WERI-Rb-1 (cell line): ENCODE results near the gene APOBEC4.

ENCODE experiments used
- DNase-seq: peaks from one replicate; pipeline ENCODE4 v3.0.0-alpha.2; 2020
- H3K27ac ChIP-seq: fragments of 250-450 bp; sonication (Bioruptor Pico); 2 replicates; pipeline ENCODE4 v1.5.1; 2020; ENCODE audit warnings: mild to moderate bottlenecking, moderate library complexity
- H3K27me3 ChIP-seq: fragments of 250-450 bp; sonication (Bioruptor Pico); 2 replicates; pipeline ENCODE4 v1.5.1; 2021; ENCODE audit warnings: mild to moderate bottlenecking, low read depth, moderate library complexity; ENCODE audit not compliant: insufficient read depth, severe bottlenecking
- H3K36me3 ChIP-seq: fragments of 250-450 bp; sonication (Bioruptor Pico); 2 replicates; pipeline ENCODE4 v1.5.1; 2020; ENCODE audit warnings: mild to moderate bottlenecking, moderate library complexity
- H3K4me3 ChIP-seq: 2 replicates; pipeline ENCODE4 v1.5.1; 2011; ENCODE audit warnings: low read depth, mild to moderate bottlenecking, control low read depth, low read length
- H3K9me3 ChIP-seq: fragments of 250-450 bp; sonication (Bioruptor Pico); 2 replicates; pipeline ENCODE4 v1.5.1; 2021; ENCODE audit warnings: mild to moderate bottlenecking, moderate library complexity; ENCODE audit not compliant: severe bottlenecking
- CTCF ChIP-seq: IDR thresholded peaks from 2 replicates; pipeline ENCODE4 v1.5.1; 2011; ENCODE audit warnings: low read depth, mild to moderate bottlenecking, control low read depth, inconsistent platforms, low read length

Gene APOBEC4

GRCh38 chr1:183612407-183612806 lies 40.7 kb downstream of the APOBEC4 start:
- DNase-seq: no peak
- no peak for TF ChIP-seq CTCF
- Histone ChIP-seq H3K9me3 (no peaks in the 10 kb centered on the region), H3K27me3 (no peaks in the 10 kb centered on the region), H3K27ac (no peak overlapping the region), H3K4me3 (no peak overlapping the region), H3K36me3 (no peaks in the 10 kb centered on the region)

- Histone ChIP-seq H3K27me3 (no peaks in the 10 kb centered on the region), H3K4me3 (no peak overlapping the region), H3K9me3 (no peaks in the 10 kb centered on the region), H3K27ac (no peak overlapping the region), H3K36me3 (no peaks in the 10 kb centered on the region)
- DNase-seq: no peak
- no peak for TF ChIP-seq CTCF
Measured at GRCh38 chr1:183611021-183611420, 42.1 kb downstream of the APOBEC4 start.

DNA sequence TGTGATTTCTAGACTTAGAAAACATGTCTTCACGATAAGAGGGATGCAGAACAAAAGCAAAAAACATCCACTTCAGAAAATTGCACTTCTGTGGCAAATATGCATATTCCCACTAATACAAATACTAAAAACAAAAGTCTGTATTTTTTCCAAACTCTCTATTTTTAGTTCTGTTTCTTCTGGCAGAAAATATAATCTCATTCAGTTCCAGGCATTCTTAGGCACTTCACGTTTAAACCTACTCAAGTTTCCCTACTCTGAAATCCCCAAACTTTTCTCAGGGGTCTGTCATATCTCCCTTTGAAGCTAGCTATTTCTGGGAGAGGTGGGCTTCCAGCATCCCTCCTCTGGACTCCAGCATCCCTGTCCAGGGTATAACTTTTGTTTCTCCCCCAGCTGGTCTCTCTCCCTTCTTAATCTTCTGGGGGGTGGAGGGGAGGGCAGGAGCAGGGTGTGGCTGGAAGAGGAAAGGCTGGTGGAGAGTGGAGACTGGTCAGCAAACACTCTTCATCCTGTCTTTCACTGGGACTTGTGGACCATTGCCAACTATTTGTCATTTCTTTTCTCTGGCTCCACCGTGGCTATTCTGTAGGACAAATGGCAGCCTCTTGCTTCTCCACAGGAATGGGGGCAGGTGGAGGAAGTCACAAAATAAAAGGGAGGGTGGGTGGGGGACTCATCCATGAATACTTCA lies 43.2 kb downstream of the APOBEC4 start:
- Histone ChIP-seq H3K9me3 (no peaks in the 10 kb centered on the region), H3K27ac (no peak overlapping the region), H3K27me3 (no peaks in the 10 kb centered on the region), H3K4me3 (no peak overlapping the region), H3K36me3 (no peaks in the 10 kb centered on the region)
- no peak for DNase-seq
- TF ChIP-seq CTCF: no peak

GRCh38 chr1:183609313-183609712 lies 43.8 kb downstream of the APOBEC4 start:
- no peaks in the 10 kb centered on the region for H3K27me3 ChIP-seq
- no peak for DNase-seq
- peak; percentile 14; the same call in 1 of the 2 replicates for TF ChIP-seq CTCF
- H3K4me3 ChIP-seq: no peak overlapping the region
- no peak overlapping the region for H3K27ac ChIP-seq
- no peaks in the 10 kb centered on the region for H3K9me3 ChIP-seq
- H3K36me3 ChIP-seq: no peaks in the 10 kb centered on the region

DNA sequence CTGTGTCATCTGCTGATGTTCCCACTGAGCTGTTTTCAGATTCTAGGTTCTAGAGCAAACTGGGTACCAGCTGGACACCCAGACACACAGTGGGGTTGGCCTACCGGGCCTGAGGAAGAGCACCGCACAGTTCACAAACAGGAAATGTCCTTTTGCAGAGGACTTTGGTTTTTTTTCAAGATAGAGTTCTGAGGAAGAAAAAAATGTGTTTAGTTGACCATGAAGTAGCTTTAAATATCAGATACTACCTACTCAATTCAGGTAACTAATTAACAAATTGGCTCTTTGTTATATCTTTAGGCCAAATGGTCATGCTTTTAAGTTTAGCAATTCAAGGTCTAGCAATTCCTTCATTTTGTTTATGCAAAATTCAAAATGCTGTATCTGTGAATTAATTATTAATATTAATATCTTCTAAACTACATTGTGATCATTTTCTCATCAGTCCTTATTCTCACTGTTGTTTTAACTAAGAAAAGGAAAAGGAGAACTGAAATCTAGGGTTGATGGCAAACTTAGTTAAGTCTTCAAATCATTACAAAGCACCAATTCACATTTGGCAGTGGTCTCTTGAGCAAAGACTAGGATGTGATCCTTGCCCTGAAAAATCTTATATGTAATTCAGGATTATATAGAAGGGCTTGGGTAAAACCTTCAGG lies 45.7 kb downstream of the APOBEC4 start:
- Histone ChIP-seq H3K36me3 (no peaks in the 10 kb centered on the region), H3K4me3 (no peak overlapping the region), H3K27ac (no peak overlapping the region), H3K27me3 (no peaks in the 10 kb centered on the region), H3K9me3 (no peaks in the 10 kb centered on the region)
- DNase-seq: no peak
- no peak for TF ChIP-seq CTCF

DNA sequence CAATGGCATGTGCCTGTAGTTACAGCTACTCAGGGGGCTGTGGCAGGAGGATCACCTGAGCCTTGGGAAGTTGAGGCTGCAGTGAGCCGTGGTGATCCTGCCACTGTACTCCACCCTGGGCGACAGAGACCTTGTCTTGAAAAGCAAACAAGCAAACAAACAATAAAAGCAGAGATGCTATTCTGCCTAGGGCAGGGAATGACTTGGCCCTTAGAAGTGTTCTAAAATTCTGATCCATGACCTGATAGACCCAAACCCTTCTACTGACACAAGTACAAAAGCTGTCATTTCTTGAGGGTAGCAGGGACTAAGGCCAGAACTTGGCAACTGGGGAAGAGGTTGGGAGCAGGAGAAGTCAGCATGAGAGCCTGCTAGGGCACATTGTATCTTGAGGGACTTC lies 47.2 kb downstream of the APOBEC4 start:
- no peaks in the 10 kb centered on the region for H3K9me3 ChIP-seq
- H3K27me3 ChIP-seq: no peaks in the 10 kb centered on the region
- no peak overlapping the region for H3K4me3 ChIP-seq
- no peak for DNase-seq
- H3K36me3 ChIP-seq: no peaks in the 10 kb centered on the region
- H3K27ac ChIP-seq: no peak overlapping the region
- TF ChIP-seq CTCF: no peak
